Activated T-cell treated with anti-CD3 and anti-CD28 coated beads, Interleukin-2, amount 50 U/mL, for 4 hours (primary cell): ENCODE measurements around the gene TET3. TPM values are rescaled to one million over a fixed set of nuclear protein-coding genes. Genes with fewer than 3 reads are reported as not detected.

Experiments used
- ATAC-seq, 2 donors: fragments of 200-7000 bp; cut with Tn5 transposase; one replicate each; pipeline ENCODE4 v1.10.0; 2021
- DNase-seq: peaks from one replicate; pipeline ENCODE4 v3.0.0-alpha.2; 2020
- H3K27me3 Mint-ChIP-seq: one replicate; pipeline ENCODE4 v1.8.0; 2021; ENCODE audit warnings: low read depth, mixed read lengths
- H3K36me3 Mint-ChIP-seq: one replicate; pipeline ENCODE4 v1.8.0; 2022; ENCODE audit warnings: mixed read lengths; ENCODE audit not compliant: insufficient read depth
- H3K4me1 Mint-ChIP-seq: one replicate; pipeline ENCODE4 v1.8.0; 2021; ENCODE audit warnings: low read depth, mixed read lengths
- H3K4me3 Mint-ChIP-seq: one replicate; pipeline ENCODE4 v1.8.0; 2021; ENCODE audit warnings: mild to moderate bottlenecking, moderate library complexity, mixed read lengths
- H3K9me3 Mint-ChIP-seq: one replicate; pipeline ENCODE4 v1.8.0; 2021; ENCODE audit warnings: mixed read lengths
- total RNA-seq, 3 donors: library from RNA; stranded (reverse); gene quantifications; one replicate each; pipeline ENCODE4 v1.2.1, GENCODE V29; 2021

The TET3 gene
- total RNA-seq, 3 donors from 2014 or later, result 30.8 to 34.0 (median 31.7) TPM

GRCh38 chr2:73987109-73987947, 2.6 kb downstream of the TET3 start:
- DNase-seq, result peak; percentile 30
- H3K27me3 Mint-ChIP-seq, result no peaks in the 10 kb centered on the region
- H3K4me1 Mint-ChIP-seq, result peaks cover 66% of the 10 kb centered on the region
- peaks cover 47% of the 10 kb centered on the region for H3K36me3 Mint-ChIP-seq
- peak overlapping the region; percentile 94 for H3K4me3 Mint-ChIP-seq
- ATAC-seq, result peak; percentile 7 to 8
- peaks cover 5% of the 10 kb centered on the region for H3K9me3 Mint-ChIP-seq

GRCh38 chr2:73987948-73988700, 3.4 kb downstream of the TET3 start:
- Mint-ChIP-seq H3K9me3 (peaks cover 5% of the 10 kb centered on the region), H3K4me1 (peaks cover 64% of the 10 kb centered on the region), H3K27me3 (no peaks in the 10 kb centered on the region), H3K4me3 (peak overlapping the region; percentile 94), H3K36me3 (peaks cover 52% of the 10 kb centered on the region)
- no peak for DNase-seq
- no peak for ATAC-seq

- ATAC-seq (no peak), DNase-seq (no peak)
- Mint-ChIP-seq H3K36me3 (peaks cover 61% of the 10 kb centered on the region), H3K4me1 (peaks cover 69% of the 10 kb centered on the region), H3K4me3 (no peak overlapping the region), H3K9me3 (peaks cover 5% of the 10 kb centered on the region), H3K27me3 (no peaks in the 10 kb centered on the region)
Measured at GRCh38 chr2:73989972-73990371, 5.3 kb downstream of the TET3 start.

GRCh38 chr2:73990531-73990930, 5.8 kb downstream of the TET3 start:
- ATAC-seq, result no peak
- DNase-seq, result no peak
- H3K4me3 Mint-ChIP-seq, result no peak overlapping the region
- H3K9me3 Mint-ChIP-seq, result peaks cover 5% of the 10 kb centered on the region
- H3K27me3 Mint-ChIP-seq, result no peaks in the 10 kb centered on the region
- H3K4me1 Mint-ChIP-seq, result peaks cover 73% of the 10 kb centered on the region
- peaks cover 61% of the 10 kb centered on the region for H3K36me3 Mint-ChIP-seq

GRCh38 chr2:73992036-73992435, 7.3 kb downstream of the TET3 start:
- H3K4me3 Mint-ChIP-seq, result no peak overlapping the region
- peaks cover 76% of the 10 kb centered on the region for H3K4me1 Mint-ChIP-seq
- H3K36me3 Mint-ChIP-seq, result peaks cover 53% of the 10 kb centered on the region
- no peak for ATAC-seq
- H3K27me3 Mint-ChIP-seq, result no peaks in the 10 kb centered on the region
- peaks cover 5% of the 10 kb centered on the region for H3K9me3 Mint-ChIP-seq
- no peak for DNase-seq

- Mint-ChIP-seq H3K27me3 (no peaks in the 10 kb centered on the region), H3K36me3 (peaks cover 45% of the 10 kb centered on the region), H3K4me3 (peak overlapping the region; percentile 22)
Measured at GRCh38 chr2:73993376-73993775, 8.7 kb downstream of the TET3 start.

GRCh38 chr2:73993778-73994177, 9.1 kb downstream of the TET3 start:
- Mint-ChIP-seq H3K27me3 (no peaks in the 10 kb centered on the region), H3K36me3 (peaks cover 41% of the 10 kb centered on the region), H3K4me3 (peak overlapping the region; percentile 22), H3K9me3 (peaks cover 5% of the 10 kb centered on the region), H3K4me1 (peaks cover 77% of the 10 kb centered on the region)
- ATAC-seq, result peak; percentile 27 to 32
- peak; percentile 37 for DNase-seq

More at GRCh38 chr2:73993376-73993775, 8.7 kb downstream of the TET3 start:
- Mint-ChIP-seq H3K4me1 (peaks cover 77% of the 10 kb centered on the region), H3K9me3 (peaks cover 5% of the 10 kb centered on the region)
- no peak for ATAC-seq
- no peak for DNase-seq

- Mint-ChIP-seq H3K9me3 (peaks cover 5% of the 10 kb centered on the region), H3K4me1 (peaks cover 78% of the 10 kb centered on the region), H3K27me3 (no peaks in the 10 kb centered on the region), H3K36me3 (peaks cover 38% of the 10 kb centered on the region), H3K4me3 (no peak overlapping the region)
- no peak for DNase-seq
- no peak for ATAC-seq
Measured at GRCh38 chr2:73994178-73994831, 9.6 kb downstream of the TET3 start.

- ATAC-seq, result no peak
- Mint-ChIP-seq H3K4me3 (no peak overlapping the region), H3K9me3 (peaks cover 5% of the 10 kb centered on the region), H3K27me3 (no peaks in the 10 kb centered on the region), H3K4me1 (peaks cover 78% of the 10 kb centered on the region), H3K36me3 (peaks cover 23% of the 10 kb centered on the region)
- no peak for DNase-seq
Measured at GRCh38 chr2:73995810-73996209, 11.1 kb downstream of the TET3 start.

- H3K27me3 Mint-ChIP-seq, result no peaks in the 10 kb centered on the region
- DNase-seq (no peak), ATAC-seq (no peak)
- H3K9me3 Mint-ChIP-seq, result no peaks in the 10 kb centered on the region
- H3K4me1 Mint-ChIP-seq, result peaks cover 84% of the 10 kb centered on the region
- no peak overlapping the region for H3K4me3 Mint-ChIP-seq
- H3K36me3 Mint-ChIP-seq, result peaks cover 10% of the 10 kb centered on the region
Measured at GRCh38 chr2:73997813-73998212, 13.1 kb downstream of the TET3 start.

GRCh38 chr2:73998451-73998850, 13.7 kb downstream of the TET3 start:
- DNase-seq (no peak), ATAC-seq (no peak)
- peaks cover 83% of the 10 kb centered on the region for H3K4me1 Mint-ChIP-seq
- H3K9me3 Mint-ChIP-seq, result no peaks in the 10 kb centered on the region
- peak overlapping the region; percentile 64 for H3K4me3 Mint-ChIP-seq
- H3K36me3 Mint-ChIP-seq, result peaks cover 9% of the 10 kb centered on the region
- H3K27me3 Mint-ChIP-seq, result no peaks in the 10 kb centered on the region

GRCh38 chr2:73998933-73999332, 14.2 kb downstream of the TET3 start:
- ATAC-seq, result peak; percentile 12
- no peaks in the 10 kb centered on the region for H3K9me3 Mint-ChIP-seq
- peaks cover 4% of the 10 kb centered on the region for H3K36me3 Mint-ChIP-seq
- H3K4me1 Mint-ChIP-seq, result peaks cover 83% of the 10 kb centered on the region
- H3K4me3 Mint-ChIP-seq, result peak overlapping the region; percentile 64
- no peak for DNase-seq
- no peaks in the 10 kb centered on the region for H3K27me3 Mint-ChIP-seq

- Mint-ChIP-seq H3K9me3 (no peaks in the 10 kb centered on the region), H3K36me3 (peaks cover 3% of the 10 kb centered on the region), H3K4me1 (peaks cover 85% of the 10 kb centered on the region), H3K4me3 (no peak overlapping the region), H3K27me3 (no peaks in the 10 kb centered on the region)
- DNase-seq (no peak), ATAC-seq (no peak)
Measured at GRCh38 chr2:73999881-74000597, 15.3 kb downstream of the TET3 start.

- no peak for DNase-seq
- H3K36me3 Mint-ChIP-seq, result peaks cover 8% of the 10 kb centered on the region
- peaks cover 85% of the 10 kb centered on the region for H3K4me1 Mint-ChIP-seq
Measured at GRCh38 chr2:74000666-74001065, 16.0 kb downstream of the TET3 start.

More at GRCh38 chr2:74000666-74001065, 16.0 kb downstream of the TET3 start:
- Mint-ChIP-seq H3K9me3 (no peaks in the 10 kb centered on the region), H3K4me3 (no peak overlapping the region), H3K27me3 (no peaks in the 10 kb centered on the region)
- no peak for ATAC-seq
